HCEC 1CT (cell line): ENCODE measurements around the gene SGMS1.
"Not testable (repeated sequence)": the region's sequence is repeated elsewhere in the genome, so short reads cannot be mapped to it uniquely, and the experiment has no call there.

Experiments
- DNase-seq: peaks from one replicate; pipeline ENCODE4 v3.0.0-alpha.2; 2017

The SGMS1 gene

DNA sequence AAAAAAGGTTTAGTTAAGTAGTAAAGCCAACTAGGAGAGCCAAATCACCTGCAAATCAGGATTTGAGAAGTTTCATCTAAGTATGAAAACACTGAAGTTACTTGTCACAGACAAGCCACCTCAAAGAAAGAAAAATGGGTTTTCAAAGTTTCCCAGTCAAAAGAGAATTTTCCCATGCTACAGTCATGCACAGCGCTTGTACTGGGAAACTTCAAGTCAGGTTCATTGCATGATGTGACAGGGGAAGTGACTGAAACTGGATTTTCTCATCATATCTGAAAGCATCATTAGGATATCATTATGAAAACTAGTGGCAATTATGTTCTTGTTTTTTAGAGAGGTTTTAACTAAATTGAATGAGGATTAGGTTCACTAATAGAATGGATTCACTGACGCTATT, 167.0 kb downstream of the SGMS1 start:
- DNase-seq = no peak

DNA sequence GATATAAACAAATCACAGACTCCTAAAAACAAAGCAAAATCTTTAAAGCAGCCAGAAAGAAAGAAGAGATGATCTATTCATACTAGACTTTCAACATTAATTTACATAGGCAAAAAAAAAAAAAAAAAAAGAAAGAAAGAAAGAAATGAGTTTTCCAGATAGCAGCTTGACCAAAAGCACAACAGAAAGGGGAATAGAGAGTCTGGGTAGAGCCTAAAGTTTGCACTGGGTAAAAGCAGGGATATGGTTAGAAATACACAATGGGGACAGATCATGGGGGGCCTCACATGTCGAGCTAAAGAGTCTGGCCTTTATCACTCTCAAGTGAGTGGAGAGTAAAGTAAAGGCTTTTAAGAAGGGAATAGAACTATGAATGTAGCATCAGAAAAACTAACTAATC, 169.8 kb downstream of the SGMS1 start:
- no peak for DNase-seq

DNA sequence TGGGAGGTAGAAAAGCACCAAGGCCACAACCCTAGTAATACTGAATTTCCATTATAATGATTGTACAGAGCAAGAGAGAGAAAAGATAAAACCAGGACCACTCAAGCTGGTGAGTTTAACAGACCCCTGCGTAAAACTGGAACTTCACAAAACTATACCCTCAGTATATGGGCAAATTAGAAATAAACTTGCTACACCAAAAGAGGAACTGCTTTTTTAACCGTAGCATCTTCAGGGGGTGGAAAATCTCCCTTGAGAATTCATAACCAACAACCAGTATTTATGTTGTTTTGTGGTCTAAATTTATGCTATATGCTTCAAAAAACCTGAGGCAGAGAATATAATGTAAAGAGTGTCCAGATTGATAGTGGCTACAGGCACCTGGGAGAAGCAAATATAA, 171.2 kb downstream of the SGMS1 start:
- no peak for DNase-seq

DNA sequence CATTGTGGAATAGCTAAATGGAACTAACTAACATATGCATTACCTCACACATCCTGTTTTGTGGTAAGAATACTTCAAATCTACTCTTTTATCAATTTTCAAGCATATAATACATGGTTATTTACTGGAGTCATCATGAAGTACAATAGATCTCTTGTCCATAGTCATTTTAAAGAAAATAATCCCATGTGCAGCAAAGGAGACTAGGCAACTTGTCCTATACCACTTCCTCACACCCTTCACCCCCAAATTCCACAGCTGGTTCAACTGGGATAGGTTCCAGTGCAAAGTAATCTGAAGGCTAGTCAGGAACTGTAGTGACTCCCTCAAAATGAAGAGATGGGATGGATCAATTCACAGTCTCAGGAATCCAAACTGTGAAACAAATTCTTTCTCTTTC, 176.1 kb downstream of the SGMS1 start:
- DNase-seq = peak; percentile 14

DNA sequence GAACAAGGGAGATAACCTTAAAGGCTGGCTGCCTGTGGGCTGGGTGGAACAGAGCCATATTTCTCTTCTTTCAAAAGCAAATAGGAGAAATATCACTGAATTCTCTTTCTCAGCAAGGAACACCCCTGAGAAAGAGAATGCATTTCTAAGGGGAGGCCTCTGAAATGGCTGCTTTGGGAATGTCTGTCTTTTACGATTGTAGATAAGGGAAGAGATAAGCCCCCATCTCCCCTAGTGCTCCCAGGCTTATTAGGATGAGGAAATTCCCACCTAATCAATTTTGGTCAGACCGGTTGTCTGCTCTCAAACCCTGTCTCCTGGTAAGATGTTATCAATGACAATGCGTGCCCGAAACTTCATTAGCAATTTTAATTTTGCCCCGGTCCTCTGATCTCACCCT, 178.0 kb downstream of the SGMS1 start:
- not testable (repeated sequence) for DNase-seq

DNA sequence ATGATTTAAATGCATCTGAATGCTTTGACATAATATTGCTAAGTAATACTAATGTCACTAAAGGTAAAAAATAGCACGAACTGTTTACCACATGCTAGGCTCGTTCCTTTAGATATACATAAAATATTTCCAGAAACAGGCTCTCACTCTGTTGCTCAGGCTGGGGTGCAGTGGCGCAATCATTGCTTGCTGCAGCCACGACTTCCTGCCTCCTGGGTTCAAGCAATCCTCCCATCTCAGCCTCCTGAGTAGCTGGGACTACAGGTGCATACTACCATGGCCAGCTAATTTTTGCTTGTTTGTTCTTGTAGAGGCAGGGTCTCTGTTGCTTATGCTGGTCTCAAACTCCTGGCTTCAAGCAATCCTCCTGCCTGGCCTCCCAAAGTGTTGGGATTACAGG, 183.3 kb downstream of the SGMS1 start:
- no peak for DNase-seq

DNA sequence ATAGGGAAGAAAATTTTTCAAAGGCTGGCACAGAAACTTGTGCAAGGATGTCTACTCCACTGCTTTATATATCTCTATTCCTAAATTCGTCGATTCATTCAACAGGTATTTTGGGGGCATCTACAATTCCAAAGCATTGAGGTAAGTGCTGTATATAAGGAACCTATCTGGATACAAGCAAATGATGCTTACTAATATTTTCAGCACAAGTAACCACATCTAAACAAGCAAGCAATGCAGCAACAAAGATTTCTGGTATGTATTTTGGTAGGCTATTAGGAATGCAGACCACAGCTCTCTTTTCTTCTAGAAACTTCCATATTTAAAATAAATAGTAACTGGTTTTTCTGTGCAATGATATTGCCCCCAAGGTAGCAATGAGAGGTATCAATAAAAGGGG, 183.9 kb downstream of the SGMS1 start:
- no peak for DNase-seq

DNA sequence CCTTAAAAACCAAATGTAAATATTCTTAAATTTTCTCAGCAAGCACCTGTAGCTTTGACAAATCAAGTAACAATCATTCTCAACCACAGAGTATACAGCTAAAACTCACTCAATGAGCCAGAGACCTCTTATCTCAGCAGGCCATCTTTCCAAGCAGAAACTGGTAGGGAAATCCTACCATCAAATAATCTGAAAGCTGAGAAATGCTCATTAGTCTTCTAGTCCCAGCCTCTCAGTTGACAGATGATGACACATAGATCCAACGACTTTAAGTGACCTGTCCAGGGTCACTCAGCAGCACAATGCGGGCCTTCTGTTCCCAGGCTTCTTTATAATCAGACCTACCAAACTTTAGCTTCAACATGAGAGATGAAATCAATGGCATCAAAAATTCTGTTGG, 184.6 kb downstream of the SGMS1 start:
- DNase-seq = no peak

DNA sequence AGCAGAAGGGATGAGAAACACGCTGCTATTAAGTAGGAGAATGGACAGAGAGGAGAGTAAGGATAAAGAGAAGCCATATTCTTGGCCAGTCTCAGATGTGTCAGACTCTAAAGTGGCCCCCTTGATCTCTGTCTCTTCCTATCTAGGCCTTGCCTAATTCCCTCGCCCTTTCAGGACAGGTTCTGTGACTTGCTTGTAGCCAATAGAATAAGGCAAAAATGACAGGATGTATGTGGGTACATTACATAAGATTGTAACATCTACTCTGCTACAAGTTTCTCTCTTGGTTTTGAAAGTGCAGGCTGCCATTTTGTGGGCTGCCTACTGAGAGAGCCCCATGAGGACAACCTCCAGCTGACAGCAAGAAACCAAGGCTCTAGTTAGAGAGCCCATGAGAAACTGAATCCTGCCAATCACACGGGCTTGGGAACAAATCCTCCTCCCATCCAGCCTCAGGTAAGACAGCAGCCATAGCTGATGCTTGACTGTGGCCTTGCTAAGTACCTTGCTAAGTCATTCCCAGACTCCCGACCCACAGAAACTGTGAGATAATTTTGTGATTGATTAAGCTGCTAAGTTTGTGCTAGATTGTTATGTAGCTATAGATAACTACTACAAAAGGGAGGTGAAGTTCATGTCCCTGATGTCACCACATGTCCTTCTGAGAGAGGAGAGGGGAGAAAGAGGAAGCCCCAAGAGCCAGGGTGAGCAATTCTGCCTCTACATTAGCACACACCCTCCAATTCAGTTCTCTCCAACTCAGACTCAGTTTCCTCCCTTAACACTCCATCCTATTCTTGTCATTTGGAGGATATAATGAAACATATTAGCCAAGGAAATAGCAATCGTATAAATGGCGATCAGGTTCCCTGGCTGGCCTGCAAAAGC, 185.5 kb downstream of the SGMS1 start:
- no peak for DNase-seq

DNA sequence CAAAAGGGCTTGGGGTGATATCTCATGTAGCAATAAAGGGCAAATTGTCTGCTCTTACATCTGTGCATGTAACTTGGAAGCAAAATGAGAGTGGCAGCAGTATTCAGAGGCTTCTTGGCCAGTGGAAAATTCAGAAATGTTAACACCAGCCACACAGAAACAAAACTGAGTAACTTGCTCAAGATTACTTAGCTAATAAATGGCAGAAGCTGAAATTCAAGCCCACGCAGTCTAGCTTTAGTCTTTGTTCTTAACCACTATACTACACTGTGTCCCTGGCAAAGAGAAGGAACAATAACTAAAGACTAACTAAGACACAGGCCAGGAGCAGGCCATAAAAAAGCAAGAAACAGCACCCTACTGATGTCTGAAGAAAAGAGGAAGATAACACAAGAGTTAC, 186.5 kb downstream of the SGMS1 start:
- no peak for DNase-seq

DNA sequence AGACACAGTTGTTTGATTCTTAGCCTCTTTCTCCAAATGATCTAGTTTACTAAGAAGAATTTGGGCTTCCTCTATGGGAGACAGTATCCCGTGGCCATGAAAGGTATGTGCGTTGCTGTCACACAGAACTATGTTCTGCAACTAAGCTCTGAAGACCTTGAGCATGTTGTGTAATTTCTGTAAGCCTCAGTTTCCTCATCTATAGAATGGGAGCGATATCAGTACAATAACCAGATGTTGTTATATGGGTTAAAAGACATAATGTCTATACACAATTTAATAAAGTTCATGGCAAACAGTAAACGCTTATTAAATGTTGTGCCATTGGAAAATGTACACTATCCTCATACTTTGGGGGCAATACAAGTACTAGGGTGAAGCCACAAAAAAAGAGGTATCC, 187.0 kb downstream of the SGMS1 start:
- no peak for DNase-seq

DNA sequence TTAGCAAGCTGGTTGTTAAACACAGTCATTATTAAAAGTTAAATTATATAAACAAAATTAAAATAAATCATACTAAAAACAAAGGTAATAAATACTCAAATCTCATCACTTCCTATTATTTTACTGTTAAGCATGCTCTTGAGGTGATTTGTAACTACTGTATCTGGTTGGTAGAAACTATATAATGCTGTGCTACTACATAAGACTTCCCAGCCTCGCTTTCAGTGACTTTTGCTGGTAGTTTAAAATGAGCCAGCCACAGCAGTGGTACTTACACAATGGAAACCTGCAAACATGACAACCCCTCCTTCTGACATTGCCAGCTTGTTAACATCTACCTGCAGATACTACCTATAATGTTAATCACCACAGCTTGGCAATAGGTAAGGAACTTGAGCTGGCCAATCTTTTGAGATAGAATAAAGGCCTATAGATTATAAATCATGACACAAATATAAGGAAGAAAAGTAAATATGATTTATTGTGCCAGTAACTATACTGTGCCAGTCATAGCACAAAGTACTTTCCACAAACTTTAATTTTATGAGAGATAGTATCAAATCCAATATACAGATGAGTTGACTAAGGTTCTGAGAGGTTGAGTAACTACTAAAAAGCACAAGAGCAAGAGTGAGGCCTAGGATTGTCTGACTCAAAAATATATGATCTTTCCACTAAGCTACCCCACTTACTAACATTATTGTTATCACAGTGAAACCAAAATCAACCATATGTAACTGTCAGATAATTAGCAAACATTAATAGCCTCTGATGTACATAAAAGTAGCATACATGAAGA, 191.3 kb downstream of the SGMS1 start:
- DNase-seq = no peak

DNA sequence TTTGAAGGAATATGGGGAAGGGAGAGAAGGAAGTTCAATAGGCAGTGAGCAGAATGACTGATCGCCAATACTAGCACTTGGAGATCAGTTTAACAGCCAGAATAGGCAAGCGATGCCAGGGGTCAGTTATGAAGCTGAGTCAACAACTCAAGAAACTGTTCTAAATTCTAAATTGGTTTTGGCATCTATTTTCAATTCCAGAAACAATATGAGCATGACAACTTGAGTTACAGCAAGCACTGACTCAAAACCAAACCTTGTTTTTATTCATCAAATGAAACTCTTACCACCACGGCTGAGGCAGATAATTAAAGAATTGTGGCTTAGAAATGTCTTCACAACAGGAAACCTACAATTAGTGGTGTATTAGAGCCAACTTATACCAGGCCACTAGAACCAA, 192.0 kb downstream of the SGMS1 start:
- no peak for DNase-seq

DNA sequence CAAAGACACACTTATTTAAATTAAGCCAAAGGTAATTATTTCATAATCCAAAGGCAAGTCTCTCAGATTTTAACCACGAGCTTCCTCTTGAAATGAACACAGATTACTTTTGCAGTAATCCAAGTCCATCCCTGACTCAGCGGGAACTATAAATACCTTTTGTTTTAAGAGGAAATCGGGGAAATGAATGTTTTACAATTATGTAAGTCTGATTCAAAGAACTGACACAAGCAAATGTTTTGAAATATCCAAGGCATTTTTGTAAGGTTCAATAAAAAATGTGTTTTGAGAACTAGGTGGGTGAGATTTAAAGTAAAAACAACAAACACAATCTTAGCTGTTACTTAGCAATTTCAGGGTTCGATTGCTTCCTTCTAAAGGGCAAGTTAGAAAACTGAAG, 192.6 kb downstream of the SGMS1 start:
- peak; percentile 71 for DNase-seq

DNA sequence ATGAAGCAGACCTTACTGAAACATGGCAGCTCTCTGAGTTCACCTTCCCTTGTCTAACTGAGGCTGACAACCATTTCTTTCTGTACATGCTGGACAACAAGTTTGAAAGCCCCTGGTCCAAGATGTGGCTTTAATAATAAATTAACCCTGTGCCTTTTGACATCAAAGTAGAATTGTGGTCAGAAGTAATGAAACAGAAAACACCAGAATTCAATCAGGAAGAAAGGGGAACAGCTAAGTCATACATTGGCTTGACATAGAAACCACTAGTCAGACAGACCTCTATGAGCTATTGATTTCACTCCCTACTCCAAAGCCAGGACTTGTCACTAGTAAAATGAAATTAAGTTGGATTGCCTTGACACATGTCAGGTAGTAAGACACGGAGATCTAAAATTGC, 197.3 kb downstream of the SGMS1 start:
- DNase-seq = no peak

DNA sequence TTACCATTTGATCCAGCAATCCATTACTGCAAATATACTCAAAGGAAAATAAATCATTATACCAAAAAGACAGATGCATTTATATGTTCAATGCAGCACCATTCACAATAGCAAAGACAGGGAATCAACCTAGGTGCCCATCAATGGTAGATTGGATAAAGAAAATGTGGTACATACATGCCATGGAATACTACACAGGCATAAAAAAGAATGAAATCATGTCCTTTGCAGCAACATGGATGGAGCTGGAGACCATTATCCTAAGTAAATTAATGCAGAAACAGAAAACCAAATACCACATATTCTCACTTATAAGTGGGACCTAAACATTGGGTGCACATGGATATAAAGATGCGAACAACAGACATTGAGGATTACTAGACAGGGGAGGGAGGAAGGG, 198.5 kb downstream of the SGMS1 start:
- DNase-seq = not testable (repeated sequence)

DNA sequence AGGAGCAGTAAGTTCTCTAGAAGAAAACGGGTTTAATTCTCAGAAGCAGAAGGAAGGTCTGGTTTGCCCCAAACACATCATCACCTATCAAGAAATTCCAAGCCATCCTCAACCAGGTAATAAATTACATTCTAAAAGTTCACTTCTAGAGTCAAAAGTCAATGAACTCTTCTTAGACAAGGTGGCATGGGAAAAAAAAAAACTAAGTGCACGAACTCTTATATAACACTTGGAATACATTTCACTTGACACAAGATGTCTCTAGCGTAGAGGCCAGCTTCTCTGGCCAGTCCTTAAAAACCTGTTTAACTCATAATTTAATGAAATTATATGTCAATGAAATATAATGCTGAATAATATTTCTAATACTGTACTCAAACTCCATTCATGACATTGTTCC, 200.3 kb downstream of the SGMS1 start:
- DNase-seq = no peak

DNA sequence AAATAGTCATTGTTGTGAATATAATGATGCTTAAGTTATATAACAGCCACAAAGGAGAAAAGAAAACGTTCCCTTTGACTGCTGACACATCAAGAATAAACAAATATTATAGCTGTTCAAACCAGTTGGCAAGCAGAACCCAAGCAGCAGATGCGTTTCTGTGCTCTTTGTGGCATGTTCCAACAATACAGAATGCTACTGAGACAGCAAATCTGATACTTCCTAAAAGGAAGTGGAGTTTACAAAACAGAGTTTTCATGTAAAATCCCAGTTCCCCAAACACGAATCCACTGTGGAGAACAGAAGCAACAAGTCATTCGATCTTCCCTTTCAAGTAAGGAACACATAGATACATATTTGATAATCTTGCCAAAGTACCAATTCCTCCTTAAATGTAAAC, 201.5 kb downstream of the SGMS1 start:
- DNase-seq = no peak

DNA sequence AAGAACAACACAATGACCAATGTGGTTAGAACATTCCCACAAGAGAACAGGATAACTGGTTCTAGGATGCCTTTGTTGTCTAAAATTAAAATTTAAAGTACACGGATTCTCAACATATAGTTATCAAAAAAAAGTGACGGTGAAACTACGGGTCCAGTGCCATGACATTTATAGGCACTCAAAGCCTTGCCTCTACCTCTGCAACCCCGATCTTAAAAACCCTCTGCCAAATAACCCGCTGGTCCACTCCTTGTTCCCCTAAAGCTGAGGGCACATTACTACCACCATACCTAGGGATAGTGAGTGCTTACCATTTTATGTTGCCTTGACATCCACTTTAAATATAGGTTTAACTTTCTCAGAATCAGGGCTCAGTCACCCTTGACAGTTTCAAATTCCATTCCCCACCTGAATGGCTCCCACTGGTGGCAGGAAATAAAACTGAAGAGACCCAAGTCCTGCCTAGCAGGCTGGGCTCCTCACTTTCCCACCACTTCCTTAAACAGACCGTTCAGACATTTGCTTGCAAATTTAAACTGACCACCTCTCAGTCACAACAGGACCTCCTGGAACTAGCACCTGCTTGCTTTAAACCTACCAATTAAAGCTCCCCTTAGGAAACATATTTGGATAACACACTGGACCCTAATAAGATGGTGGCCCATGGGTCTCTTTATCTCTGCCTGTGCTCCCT, 202.6 kb downstream of the SGMS1 start:
- DNase-seq = peak; percentile 32

DNA sequence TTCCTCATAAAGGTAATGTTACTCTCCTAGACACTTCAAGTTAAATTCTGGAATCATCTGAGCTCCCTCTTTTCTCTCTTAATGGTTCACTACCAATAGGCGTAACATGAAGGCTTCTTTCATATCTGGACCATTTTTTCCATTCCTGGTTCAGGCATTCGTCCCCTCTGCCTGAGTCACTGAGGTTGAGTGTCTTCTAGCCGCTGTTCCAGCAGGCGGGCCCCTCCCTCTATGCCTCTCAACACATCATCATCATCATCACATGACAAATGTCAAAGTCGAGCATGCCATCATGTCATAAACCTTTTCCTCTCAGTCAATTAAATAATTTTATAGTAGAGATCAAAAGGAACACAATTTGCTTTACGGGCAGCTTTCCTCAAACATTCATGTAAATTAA, 203.6 kb downstream of the SGMS1 start:
- no peak for DNase-seq

DNA sequence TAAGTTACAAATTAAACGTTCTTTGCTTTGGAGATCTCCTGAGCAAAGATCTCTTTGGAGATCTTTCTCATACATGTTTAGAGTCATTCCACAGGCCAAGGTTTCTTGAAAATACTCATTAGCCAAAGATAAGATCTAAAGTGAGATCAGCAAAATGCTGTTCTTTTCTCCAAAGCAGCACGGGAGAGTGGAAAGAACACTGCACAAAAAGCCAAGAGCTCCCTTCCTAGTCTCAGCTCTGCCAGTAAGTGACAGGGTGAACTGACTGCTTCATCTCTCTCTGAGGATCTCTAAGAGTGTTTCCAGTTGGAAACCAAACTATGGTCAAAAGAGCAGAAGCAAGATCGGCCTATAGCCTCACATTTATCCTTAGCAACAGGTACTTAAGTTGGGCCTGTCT, 204.0 kb downstream of the SGMS1 start:
- no peak for DNase-seq

DNA sequence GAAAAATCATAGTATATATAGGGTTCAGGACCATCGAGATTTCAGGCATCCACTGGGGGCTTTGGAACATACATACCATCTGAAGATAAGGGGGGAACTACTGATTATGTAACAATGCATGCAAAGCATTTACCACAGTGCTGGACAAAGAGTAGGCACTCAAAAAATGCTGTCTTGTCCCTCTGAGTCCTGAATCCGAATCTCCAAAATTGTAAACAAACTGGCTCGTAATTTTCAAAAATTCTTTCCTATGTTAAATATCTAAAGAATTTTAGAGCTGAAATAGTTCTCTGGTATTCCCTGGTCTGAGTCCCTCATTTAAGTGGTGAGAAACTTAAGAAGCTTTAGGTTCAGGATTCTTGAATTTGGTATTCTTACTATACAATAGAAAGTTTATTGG, 204.7 kb downstream of the SGMS1 start:
- no peak for DNase-seq
